ENCODE measurements around the gene SYNDIG1L.
"Not testable (repeated sequence)": the region's sequence is repeated elsewhere in the genome, so short reads cannot be mapped to it uniquely, and the experiment has no call there.

Gene SYNDIG1L

DNA sequence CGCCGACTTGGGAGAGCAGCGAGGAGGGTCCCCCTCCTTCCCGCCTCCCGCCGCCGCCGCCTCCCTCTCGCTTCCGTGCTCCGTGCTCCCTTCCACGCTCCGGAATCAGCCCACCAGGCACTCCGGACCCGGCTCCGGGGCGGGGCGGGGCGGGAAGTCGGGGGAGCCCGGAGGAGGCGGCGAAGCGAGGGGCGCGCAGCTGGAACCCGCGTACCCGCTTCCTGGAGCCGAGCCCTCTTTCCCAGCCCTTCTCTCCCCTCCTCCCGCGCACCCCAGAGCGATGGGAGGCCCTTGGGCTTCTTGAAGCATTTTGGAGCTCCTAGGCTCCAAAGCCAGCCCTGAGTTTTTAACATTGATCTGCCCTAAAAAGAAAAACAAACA lies at the start of gene SYNDIG1L:
SYNDIG1L (minus strand) TSS at position 9 of the 381 bp plus-strand sequence. CDS start 16,466 bp downstream, outside the sequence.
- DNase-seq, result no peak

DNA sequence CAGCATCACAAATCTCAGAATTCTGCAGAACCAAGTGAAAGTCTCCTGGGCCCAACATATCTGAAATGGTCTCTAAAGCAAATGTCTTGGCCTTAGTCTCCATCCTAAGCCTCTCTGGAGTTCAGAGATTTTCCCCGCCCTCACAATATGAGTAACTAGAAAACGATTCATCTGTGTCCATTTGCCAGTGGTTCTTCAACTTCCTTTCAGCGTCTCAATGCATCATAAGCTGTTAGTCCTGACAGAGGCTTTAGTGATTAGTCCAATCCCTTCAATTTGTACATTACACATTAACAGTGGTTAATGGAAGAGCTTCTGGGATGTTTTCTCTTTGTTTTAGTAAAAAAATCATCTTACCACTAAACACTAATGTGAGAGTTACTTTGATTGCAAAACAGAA lies 49.7 kb upstream of the SYNDIG1L start:
- DNase-seq, result no peak

DNA sequence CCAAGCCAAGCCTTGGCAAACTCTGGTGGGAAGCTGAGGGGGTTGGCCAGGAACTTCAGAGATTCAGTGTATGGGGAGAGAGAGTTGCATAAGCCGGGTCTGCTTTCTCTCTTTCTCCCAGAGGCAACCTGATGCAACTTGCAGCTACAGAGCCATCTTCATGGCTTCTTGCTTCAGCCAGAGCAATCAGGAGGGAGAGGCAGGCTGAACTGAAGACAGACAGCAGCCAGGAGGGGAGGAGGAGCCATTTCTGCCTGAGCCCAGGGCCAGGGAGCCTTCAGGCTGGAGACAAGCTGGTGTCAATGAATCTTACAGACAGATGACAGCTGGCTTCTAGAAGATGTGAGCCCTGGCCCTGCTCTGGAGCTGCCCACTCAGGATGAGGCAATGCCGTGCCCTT lies 48.4 kb upstream of the SYNDIG1L start:
- DNase-seq, result no peak

DNA sequence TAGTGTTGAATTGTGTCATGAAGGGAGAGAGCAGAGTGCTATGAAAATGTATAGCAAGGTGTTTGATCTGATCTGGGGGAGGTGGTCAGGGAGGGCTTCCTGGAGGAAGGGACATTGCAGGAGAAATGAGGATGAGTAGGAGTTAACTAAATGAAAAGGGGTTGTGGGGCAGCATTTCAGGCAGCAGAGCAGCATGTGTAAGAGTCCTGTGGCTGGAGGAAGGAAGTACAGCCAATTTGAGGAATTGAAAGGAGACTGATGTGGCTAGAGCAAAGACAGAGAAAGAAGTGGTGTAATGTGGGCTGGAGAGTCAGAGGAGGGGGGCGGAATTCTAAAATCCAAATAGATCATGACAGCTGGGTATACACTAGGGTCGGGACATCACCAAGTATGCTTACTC lies 46.6 kb upstream of the SYNDIG1L start:
- DNase-seq, result no peak

DNA sequence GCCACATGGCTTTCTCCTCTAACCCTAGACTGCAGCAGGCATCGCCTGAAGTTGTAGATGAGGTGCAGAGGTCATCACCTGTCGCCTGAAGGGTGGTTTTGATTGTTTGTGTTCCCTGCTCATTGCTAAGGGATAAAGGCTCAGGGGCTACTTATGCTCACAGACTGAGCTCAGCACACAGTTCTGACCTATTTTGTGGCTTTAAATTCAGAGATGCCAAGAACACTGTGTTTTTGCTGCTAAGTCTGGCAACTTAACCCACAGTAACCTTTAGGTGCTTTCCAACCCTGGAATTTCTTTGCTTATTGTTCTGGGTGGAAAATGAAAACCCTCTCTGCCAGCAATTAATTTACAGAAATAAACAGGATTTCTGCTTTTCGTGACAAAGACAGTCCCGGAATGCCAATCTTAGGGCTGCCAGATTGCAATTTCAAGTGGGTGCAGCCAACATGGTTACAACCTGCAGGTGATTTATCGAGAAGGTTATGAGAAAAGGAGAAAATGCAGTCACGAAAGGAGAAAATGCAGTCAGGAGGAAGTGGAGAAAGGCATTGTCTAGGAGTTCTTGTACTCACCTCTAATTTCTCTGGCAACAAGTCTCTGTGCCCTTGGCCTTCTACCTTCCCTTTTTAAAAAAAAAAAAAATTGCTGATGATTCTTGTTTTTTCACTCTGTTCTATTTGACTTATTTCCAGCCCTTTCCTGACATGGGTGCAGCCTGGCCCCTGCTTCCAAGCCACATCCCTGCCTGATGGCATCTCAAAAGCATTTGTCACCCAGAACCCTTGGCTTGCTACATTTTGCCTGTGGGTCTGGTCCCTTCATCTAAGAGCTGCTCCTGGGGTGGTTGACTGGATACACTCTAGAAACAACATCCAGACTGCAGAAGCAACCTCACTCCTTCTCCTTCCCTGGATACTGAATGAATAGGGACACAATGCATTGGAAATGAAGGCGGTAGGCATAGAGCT lies 43.8 kb upstream of the SYNDIG1L start:
- DNase-seq, result no peak

DNA sequence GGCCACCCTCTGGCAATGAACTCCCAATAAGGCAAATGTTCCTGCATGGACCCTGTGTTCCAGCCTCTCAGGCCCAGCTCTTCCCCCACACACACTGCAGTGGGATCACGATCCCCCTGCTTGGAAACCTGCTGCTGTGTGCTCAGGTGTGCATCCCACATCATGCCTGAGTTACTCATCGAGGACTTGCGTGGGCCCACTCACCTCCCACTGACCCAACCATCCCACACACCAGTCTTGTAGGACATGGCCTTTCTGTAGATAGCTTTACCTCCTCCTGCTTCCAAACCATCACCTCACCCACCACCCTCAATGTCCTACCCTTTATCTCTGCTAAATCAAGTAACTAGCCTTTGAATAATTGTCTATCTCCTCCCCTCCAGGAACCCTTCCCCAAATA lies 42.5 kb upstream of the SYNDIG1L start:
- DNase-seq, result no peak

DNA sequence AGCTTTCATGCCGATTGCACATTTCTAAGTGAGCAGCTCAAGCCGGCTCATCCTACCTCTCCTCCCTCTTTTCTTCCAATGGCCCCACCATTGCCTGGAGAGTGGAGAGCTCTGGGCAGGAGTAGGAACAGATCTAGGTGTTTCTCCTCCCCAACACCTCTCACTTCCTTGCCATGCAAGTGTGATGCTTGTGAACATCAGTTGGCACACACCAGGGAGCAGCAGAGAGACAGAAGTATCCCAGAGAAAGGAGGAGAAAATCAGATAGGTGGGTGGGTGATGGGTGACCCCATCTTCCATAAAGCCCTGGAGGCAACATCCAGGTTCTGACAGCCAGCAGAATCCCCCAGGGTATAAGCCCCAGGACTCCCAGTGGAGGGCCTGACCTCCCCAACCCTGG lies 39.3 kb upstream of the SYNDIG1L start:
- DNase-seq, result no peak

DNA sequence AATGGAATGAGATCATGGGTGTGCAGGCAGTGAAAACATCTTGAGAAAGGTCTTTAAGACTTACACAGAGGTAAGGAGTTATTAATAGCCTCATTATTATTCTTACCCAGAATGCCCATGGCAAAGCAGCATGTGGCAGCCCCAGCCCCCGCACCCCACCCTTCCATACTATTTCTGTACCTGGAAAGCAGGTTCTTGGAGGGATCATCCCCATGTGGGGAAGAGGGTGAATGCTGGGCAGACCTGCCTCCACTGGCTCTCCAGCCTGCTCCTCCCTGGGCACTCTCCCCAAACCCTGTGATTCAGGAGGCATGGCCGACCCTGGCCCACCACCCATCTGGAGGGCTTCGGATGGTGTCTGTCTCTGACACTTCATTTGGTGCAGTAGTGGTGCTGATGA lies 38.8 kb upstream of the SYNDIG1L start:
- no peak for DNase-seq

DNA sequence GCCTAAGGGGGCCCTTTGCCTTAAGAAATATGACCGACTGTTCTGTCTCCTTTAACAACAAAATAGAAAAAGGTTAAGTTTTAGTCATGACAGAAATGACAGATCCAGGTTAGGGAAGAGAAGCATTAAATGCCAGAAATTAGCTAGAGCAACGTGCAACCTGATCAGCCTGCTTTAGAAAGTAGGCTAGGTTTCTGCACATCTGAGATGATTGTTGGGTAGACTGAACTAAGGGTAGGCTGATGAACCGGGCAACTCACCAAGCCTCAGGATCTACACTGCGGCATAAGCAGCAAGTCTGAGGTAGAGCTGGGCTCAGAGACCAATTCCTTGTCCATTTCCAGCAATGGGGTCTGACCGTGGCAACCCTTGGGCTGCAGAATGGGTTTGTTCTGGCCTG lies 37.7 kb upstream of the SYNDIG1L start:
- no peak for DNase-seq

DNA sequence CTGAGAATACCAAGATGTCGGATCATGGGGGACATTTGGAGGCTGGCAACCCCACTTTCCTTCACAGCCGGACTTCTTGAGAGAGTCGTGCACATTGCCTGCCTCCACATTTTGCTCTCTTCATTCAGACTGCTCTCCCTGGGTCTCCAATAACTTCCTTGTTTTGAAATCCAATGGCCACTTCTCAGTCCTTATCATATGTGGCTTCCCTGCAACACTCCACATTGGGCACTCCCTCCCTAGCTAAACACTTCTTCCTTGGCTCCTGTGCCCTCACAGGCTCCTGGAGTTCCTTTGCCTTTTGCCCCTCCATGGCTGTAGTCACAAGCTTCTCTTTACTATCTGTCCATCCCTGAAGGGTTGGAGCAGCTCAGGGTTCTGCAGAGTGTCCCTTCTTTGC lies 37.0 kb upstream of the SYNDIG1L start:
- DNase-seq, result no peak

DNA sequence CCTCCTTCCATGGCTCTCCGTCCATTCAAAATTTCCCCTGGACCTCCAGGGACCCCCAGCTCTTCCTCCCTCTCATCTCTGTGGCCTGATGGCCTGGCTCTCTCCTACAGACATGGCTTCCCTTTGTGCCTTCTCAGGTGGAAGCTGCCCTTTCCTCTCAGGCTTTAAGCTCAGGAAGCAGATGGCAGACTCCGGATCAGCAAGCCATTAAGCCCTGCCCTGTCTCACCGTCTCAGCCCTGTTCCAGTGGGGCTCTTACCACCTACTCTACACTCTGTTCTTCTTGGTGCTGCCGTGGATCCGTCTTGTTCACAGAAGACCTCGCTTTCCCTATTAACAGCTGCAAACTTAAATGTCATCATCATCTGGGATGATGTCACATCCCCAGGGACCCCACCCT lies 34.0 kb upstream of the SYNDIG1L start:
- no peak for DNase-seq

DNA sequence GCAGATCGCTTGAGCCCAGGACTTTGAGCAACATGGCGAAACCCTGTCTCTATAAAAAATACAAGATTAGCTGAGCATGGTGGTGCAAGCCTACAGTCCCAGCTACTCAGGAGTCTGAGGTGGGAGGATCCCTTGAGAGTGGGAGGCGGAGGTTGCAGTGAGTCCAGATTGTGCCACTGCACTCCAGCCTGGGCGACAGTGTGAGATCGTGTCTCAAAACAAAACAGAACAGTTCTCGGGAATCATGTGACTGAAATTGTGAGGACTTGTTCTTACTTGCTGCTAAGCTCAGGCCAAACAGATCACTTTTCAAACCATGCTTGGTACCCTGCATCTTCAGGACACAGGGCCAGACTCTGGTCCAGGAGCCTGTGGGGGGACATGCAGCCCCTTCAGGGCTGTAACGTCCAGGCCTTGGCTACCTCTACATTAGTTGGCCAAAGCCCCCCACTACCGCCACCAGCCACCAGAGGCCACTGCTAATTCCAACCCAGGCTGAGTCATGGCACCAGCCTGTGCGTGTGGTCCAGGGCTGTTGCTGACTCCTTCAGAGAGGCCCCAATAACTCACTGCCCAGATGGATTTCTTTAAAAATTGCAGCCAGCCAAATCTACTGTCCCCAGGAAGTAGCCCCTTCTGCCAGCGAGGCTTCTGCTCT lies 33.4 kb upstream of the SYNDIG1L start:
- no peak for DNase-seq

DNA sequence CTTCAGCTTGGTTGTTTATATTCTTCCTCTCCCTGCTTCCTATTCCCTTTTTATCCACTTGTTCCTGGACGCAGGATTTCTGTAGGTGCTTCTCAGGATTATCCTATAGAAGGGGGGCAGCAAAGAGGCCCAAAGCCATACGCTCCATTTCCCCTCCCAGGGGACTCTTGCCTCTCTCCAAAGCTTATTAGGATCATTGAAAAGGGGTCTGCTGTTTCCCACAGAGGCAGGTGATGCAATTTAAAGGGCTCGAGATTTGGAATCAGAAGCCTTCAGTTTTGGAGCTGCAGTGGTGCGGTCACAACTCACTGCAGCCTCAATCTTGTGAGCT lies 31.5 kb upstream of the SYNDIG1L start:
- DNase-seq, result no peak

DNA sequence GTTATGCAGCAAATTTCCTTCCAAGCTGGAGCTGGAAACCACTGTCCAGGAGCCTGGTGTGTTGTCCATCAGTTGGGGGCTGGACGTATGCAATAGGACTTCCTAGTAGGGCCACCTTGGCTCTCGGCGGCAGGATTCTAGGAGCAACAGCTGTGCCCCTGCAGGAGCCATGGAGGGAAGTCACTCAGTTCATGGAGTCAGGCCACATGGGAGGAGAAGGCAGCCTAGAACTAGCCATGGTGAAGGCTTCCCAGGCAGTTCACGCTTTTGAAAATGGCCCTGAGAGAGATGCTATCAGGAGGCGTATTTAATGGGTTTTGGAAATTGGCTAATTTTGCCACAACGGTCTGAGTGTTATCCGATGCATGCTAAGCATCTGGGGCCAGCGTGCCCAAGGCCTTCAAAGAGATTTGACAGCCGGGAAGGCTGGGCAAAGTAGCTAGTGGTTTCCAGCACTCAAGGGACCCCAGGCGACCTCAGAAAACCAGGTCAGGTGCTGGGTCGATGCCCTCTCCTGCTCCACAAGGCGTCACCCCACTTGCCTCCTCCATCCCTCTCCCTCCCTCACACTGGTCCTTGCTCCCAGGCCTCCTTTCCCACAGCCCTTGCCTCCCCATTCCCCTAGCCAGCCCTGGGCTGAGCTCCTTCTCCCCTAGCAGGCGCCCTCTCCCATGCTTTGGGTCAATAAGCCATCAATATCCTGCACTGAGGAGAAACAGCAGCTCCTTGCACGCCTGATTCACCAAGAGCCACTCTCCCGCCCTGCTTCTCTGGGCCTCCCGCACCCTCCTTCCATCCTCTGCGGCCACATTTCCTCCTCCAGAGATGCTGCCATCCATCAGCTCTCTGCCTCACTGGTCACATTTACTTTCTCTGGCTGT lies 30.9 kb upstream of the SYNDIG1L start:
- DNase-seq, result no peak

DNA sequence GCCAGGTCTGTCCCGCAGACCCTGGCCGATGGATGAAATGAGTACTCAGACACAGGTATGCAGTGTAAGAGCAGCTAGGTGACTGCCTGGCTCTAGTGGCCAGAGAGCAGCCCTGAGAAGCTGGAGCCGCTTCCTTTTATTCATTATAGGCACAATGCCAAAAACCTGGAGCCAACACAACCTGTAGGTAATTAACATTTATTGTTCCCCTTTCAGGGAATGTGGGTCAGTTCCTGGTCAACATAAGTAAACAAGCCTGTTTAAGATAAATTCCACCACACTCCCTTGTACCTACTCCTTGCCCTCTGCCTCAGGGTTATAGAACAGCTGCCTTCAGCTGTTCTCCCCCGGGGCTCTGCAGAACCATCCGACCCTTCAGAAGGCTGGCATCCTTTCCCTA lies 28.4 kb upstream of the SYNDIG1L start:
- DNase-seq, result not testable (repeated sequence)

DNA sequence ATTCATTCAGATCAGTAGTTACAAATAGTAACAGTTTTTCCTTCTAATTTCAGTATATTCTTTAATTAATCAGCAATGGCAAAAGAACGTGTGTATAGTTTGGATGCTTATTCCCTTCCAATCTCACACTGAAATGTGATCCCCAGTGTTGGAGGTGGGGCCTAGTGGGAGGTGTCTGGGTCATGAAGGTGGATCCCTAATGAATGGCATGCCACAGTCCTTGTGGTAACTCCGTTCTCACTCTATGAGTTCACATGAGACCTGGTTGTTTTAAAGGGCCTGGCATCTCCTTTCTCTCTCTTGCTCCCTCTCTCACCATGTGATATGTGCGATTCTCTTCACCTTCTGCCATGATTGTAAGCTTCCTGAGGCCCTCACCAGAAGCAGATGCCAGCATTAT lies 18.9 kb upstream of the SYNDIG1L start:
- DNase-seq, result no peak

DNA sequence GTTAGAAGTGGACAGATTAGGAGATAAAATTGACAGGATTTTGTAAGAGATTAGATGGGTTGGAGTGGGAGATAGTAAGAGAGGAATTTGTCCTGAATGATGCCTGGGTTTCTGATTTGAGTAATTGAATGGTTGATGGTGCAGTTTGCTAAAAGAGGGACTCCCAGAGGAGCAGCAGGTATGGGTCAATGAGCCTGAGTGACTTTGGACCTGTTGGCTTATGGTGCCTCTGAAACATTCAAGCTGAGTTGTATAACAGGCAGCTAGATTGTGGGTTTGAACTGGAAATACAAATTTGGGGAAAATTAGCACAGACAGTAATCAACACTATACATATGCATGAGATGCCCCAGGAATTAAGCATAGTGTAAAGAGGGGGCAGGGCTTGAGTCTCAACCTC lies 16.7 kb upstream of the SYNDIG1L start:
- DNase-seq, result no peak

DNA sequence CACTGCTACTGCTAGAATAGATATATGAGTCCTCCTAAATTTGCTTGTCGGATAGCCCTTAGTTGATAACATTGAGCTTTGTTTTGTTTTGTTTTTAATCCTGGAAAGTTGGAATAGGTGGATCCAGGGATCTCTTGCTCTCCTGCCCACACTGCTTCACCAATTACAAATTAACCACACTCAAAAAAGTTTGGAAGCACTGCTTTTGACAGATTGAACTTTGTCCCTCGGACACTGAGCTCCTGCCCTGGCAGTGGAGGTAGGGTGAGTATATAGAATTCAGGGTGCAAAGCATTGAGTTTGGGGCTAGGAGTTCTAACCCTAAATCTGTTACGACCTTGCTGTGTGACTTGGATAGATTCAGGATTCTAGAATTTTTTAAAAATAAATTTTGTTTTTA lies 15.1 kb upstream of the SYNDIG1L start:
- no peak for DNase-seq

DNA sequence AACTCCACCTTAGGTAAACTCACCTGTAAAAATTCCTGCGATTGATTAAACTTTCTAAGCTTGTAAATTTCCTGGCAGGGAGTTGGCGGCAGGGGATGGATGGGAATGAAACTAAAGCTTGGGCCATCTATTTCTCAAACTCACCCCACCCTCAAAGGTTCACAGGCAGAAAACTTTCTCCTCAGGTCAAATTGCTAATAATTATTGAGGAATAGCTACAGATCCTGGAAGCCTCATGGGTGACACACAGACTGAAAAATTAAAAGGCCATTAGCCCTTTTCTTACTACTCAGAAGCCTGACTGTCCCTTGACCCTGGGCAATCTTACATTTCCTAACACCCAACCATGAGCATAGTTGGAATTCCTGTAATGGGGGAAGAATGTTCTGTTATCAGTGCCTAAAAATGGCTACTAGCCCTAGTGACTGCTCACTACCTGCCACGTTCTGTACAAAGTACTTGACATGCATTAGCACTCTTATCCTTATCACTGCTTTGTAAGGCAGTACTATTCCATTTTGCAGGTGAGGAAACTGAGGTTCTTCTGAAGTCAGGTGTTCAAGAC lies 12.4 kb upstream of the SYNDIG1L start:
- DNase-seq, result no peak

DNA sequence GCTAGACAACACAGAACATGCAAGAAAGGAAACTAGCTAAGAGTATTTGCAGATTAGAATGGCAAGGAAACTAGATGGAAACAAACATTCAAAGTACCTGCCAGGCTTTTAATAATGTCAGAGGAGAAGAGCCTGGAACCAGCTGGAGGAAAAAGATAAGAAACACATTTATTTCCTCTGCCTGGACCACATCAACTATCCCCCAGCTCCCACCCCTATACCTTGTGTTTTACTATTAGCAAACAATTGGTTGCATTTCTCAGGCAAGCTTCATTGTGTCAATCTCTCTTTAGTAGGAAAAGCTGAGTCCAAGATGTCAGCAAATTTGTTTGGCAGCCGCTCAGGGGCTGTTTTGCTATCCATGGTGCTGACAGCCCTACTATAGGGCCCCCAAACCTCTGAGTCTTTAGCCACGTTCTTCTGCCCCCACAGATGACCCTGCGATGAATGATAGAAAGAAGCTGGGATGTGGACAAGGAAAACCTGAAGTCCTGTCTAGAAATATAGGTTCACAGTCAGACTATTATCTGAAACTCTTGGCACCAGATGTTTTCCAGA lies 11.6 kb upstream of the SYNDIG1L start:
- no peak for DNase-seq

DNA sequence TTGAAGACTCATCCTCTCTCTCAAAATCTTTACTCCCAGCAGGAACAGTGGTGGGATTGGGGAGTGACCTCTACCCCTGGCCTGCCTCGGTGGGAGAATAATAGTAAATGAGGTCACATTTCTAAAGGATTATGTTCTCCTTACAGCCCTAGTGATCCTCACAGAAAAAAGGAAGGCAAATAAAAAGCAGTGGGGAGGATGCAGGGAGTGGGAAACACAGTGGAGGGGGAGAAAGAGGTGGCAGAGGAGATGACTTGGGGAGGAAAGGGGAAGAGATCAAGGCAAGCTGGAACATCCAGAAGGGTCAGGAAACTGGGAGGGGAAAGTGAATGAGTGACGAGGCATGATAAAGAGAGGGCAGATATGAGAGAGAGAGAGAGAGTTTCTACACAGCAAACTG lies 8.3 kb upstream of the SYNDIG1L start:
- no peak for DNase-seq

DNA sequence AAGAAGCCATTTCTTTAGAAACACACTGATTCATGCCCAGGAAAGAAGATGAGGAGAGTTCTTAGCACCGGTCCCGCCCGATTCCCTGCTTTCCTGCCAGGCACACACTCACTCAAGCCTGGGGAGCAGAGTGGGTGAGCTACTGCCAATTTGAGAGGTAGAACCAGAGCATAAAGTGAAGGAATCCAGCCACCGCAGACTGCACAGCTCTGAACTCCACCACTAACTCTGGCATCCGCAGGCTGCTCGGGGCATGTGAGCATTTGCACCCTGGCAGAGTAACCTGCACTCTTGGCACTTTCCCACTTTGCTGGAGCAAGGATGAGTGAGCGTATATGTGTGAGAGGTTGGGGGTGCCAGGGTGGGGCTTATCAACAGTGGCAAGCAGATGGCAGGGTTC lies 4.0 kb upstream of the SYNDIG1L start:
- no peak for DNase-seq

DNA sequence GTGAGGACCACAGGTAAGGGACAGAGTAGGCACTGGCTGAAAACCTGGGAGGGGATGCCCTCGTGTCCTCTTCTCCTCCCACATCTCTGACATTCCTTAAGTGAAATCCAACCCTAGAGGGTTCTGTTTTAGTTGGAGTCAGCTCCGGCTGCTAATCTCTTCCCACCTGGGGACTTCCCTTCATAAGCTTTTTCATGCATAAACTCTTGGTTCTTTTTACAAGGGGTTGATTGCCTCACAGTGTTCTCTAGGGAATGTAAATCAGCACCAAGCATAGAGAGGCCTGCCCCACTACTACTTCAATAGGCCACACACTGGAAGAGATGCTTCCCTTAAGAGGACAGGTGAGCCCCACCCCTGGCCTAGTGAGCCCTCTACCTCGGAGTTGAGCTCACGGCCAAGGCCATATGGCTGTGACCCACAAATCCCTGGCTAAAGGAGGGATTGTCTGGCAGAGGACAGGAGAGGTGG lies 3.2 kb upstream of the SYNDIG1L start:
- no peak for DNase-seq
